PC-9 (cell line): Measurements from ENCODE around the gene MADD. TPM values are rescaled to one million over a fixed set of nuclear protein-coding genes. Genes with fewer than 3 reads are reported as not detected.

ENCODE experiments used
- BruUV-seq: library from RNA; stranded (reverse); fragments of 400-500 nt; replicated peaks from 2 replicates; lab custom pipeline; 2021; lab: Mats Ljungman, UMichigan
- CTCF ChIA-PET: fragments of 300-600 bp; sonication (Branson Sonifier 250); formaldehyde crosslinking; loops from one replicate; lab custom pipeline; 2022; ENCODE audit warnings: antibody characterized with exemption; lab: Charles Lee
- POLR2A ChIA-PET: fragments of 300-600 bp; sonication (Branson Sonifier 250); formaldehyde crosslinking; loops from one replicate; lab custom pipeline; 2022; ENCODE audit warnings: antibody characterized with exemption; ENCODE audit not compliant: unreplicated experiment; lab: Charles Lee
- DNase-seq, 2 experiments: peaks; one replicate each; pipeline versions ENCODE4 v3.0.0 to v3.0.0-alpha.2; 2015 to 2022; ENCODE audit warnings: mixed read lengths in 1 of 2
- H2AFZ ChIP-seq: fragments of 200-600 bp; sonication (generic); 2 replicates; pipeline ENCODE4 v1.8.1; 2017; ENCODE audit warnings: antibody characterized with exemption
- H3F3A ChIP-seq: fragments of 200-600 bp; sonication (generic); 2 replicates; pipeline ENCODE4 v1.8.1; 2017; ENCODE audit warnings: antibody characterized with exemption, mild to moderate bottlenecking, low read depth; ENCODE audit not compliant: insufficient read depth
- H3K27ac ChIP-seq: fragments of 200-600 bp; sonication (generic); 2 replicates; pipeline ENCODE4 v1.6.1; 2016; ENCODE audit warnings: mixed run types
- H3K27me3 ChIP-seq: fragments of 200-600 bp; sonication (generic); 2 replicates; pipeline ENCODE4 v1.6.1; 2016; ENCODE audit warnings: low read depth, mixed run types; ENCODE audit not compliant: insufficient read depth
- H3K36me3 ChIP-seq: fragments of 200-600 bp; sonication (generic); 2 replicates; pipeline ENCODE4 v1.6.1; 2016; ENCODE audit warnings: low read depth, mixed run types
- H3K4me1 ChIP-seq: fragments of 200-600 bp; sonication (generic); replicated peaks from 2 replicates; pipeline ENCODE4 v1.6.1; 2016; ENCODE audit warnings: mixed run types; ENCODE audit not compliant: insufficient read depth
- H3K4me2 ChIP-seq: fragments of 200-600 bp; sonication (generic); 2 replicates; pipeline ENCODE4 v1.6.1; 2017; ENCODE audit warnings: mixed run types
- H3K4me3 ChIP-seq: fragments of 200-600 bp; sonication (generic); 2 replicates; pipeline ENCODE4 v1.6.1; 2016; ENCODE audit warnings: mixed run types
- H3K79me2 ChIP-seq: fragments of 200-600 bp; sonication (generic); 2 replicates; pipeline ENCODE4 v1.6.1; 2017; ENCODE audit warnings: low read depth, mixed run types
- H3K9me2 ChIP-seq: fragments of 200-600 bp; sonication (generic); 2 replicates; pipeline ENCODE4 v1.8.1; 2017; ENCODE audit warnings: mild to moderate bottlenecking; ENCODE audit not compliant: insufficient read depth
- H3K9me3 ChIP-seq: fragments of 200-600 bp; sonication (generic); 2 replicates; pipeline ENCODE4 v1.8.1; 2016; ENCODE audit warnings: low read depth; ENCODE audit not compliant: insufficient read depth
- H4K20me1 ChIP-seq: fragments of 200-600 bp; sonication (generic); 2 replicates; pipeline ENCODE4 v1.8.1; 2017; ENCODE audit not compliant: insufficient read depth
- CTCF ChIP-seq: fragments of 200-600 bp; sonication (generic); conservative IDR thresholded peaks from 2 replicates; pipeline ENCODE4 v1.6.1; 2017; ENCODE audit warnings: mixed run types, antibody characterized with exemption, mild to moderate bottlenecking, moderate library complexity
- EZH2 ChIP-seq: fragments of 200-600 bp; sonication (generic); IDR thresholded peaks from 2 replicates; pipeline ENCODE4 v1.8.0; 2017; ENCODE audit warnings: antibody characterized with exemption, low read depth
- intact Hi-C: fragments of 100-400 bp; cut with micrococcal nuclease; formaldehyde crosslinking; loops from one replicate; pipeline ENCODE4 v1.10.0; 2022; ENCODE audit not compliant: unreplicated experiment
- total RNA-seq: library from RNA; stranded (reverse); gene quantifications from 2 replicates; pipeline ENCODE4 v1.2.3, GENCODE V29; 2021

The MADD gene
- total RNA-seq, 1 experiment from 2014 or later: 65.9 TPM

GRCh38 chr11:47342036-47342803 is 72.3 kb downstream of the MADD start:
- Histone ChIP-seq H3K4me2 (no peak overlapping the region), H3K4me3 (no peak overlapping the region), H3K9me3 (no peaks in the 10 kb centered on the region), H2AFZ (no peak overlapping the region), H4K20me1 (no peaks in the 10 kb centered on the region), H3K79me2 (no peaks in the 10 kb centered on the region), H3K9me2 (no peaks in the 10 kb centered on the region), H3K36me3 (no peaks in the 10 kb centered on the region), H3K27ac (no peak overlapping the region), H3K4me1 (no peaks in the 10 kb centered on the region), H3K27me3 (peaks cover 30% of the 10 kb centered on the region), H3F3A (no peaks in the 10 kb centered on the region)
- CTCF ChIA-PET: interaction anchor here (0.5 to 1.0 kb wide), 2 partner anchors 102 to 189 kb away, joined by 3 to 5 read pairs; no protein-coding TSS in a partner anchor
- TF ChIP-seq EZH2: no peak
- intact Hi-C loops: no loop called here
- no TSS peak for BruUV-seq
- no peak for DNase-seq
- POLR2A ChIA-PET: no interaction called here

GRCh38 chr11:47342854-47343253 is 72.9 kb downstream of the MADD start:
- peaks cover 33% of the 10 kb centered on the region for H3K27me3 ChIP-seq
- intact Hi-C loops: no loop called here
- no peaks in the 10 kb centered on the region for H3F3A ChIP-seq
- no peaks in the 10 kb centered on the region for H3K79me2 ChIP-seq
- no peaks in the 10 kb centered on the region for H3K4me1 ChIP-seq
- DNase-seq: no peak
- H3K4me3 ChIP-seq: no peak overlapping the region
- no peaks in the 10 kb centered on the region for H3K9me3 ChIP-seq
- ChIA-PET POLR2A (no interaction called here), CTCF (interaction anchor here (0.5 to 1.1 kb wide), 2 partner anchors 12 to 102 kb away, joined by 5 to 15 read pairs; no protein-coding TSS in a partner anchor)
- no peaks in the 10 kb centered on the region for H3K36me3 ChIP-seq
- H2AFZ ChIP-seq: no peak overlapping the region
- no peak overlapping the region for H3K4me2 ChIP-seq
- no peak overlapping the region for H3K27ac ChIP-seq
- no peaks in the 10 kb centered on the region for H4K20me1 ChIP-seq
- no peak for TF ChIP-seq EZH2
- no peak for TF ChIP-seq CTCF
- H3K9me2 ChIP-seq: no peaks in the 10 kb centered on the region
- BruUV-seq: no TSS peak

GRCh38 chr11:47345890-47346563 is 76.1 kb downstream of the MADD start:
- no peaks in the 10 kb centered on the region for H3K4me1 ChIP-seq
- no peaks in the 10 kb centered on the region for H3K79me2 ChIP-seq
- no peak overlapping the region for H3K27ac ChIP-seq
- BruUV-seq: no TSS peak
- no peaks in the 10 kb centered on the region for H3K9me2 ChIP-seq
- ChIA-PET POLR2A (no interaction called here), CTCF (no interaction called here)
- H3K27me3 ChIP-seq: peaks cover 33% of the 10 kb centered on the region
- intact Hi-C loops: no loop called here
- no peaks in the 10 kb centered on the region for H3K9me3 ChIP-seq
- no peaks in the 10 kb centered on the region for H3K36me3 ChIP-seq
- DNase-seq: peak in 1 of 2 experiments; percentile 28
- H3K4me2 ChIP-seq: no peak overlapping the region
- TF ChIP-seq EZH2 (no peak), CTCF (no peak)
- H3F3A ChIP-seq: no peaks in the 10 kb centered on the region
- no peak overlapping the region for H2AFZ ChIP-seq
- H4K20me1 ChIP-seq: no peaks in the 10 kb centered on the region
- no peak overlapping the region for H3K4me3 ChIP-seq
